Ovary (tissue), 3 donors: ENCODE measurements around the gene ELP4.

Experiments
- EP300 ChIP-seq: sonication (generic); formaldehyde crosslinking; IDR thresholded peaks from one replicate; pipeline ENCODE4 v1.6.1; 2017; ENCODE audit warnings: antibody characterized with exemption
- POLR2A ChIP-seq: fragments of 450-650 bp; IDR thresholded peaks from one replicate; pipeline ENCODE4 v1.6.1; 2017; ENCODE audit warnings: antibody characterized with exemption, mild to moderate bottlenecking, moderate library complexity
- TF ChIP-seq, protein P1 (sequence below), 3 donors: fragments of 450-650 bp in 2 of 3; fragments of 200-600 bp in 1 of 3; IDR thresholded peaks; one replicate each; pipeline versions ENCODE4 v1.5.1 to v1.8.0; 2016 to 2022; ENCODE audit warnings: antibody characterized with exemption in 3 of 3, mild to moderate bottlenecking in 1 of 3
- donor health status: DM: no; HTN: no; CAD: no.

DNA sequence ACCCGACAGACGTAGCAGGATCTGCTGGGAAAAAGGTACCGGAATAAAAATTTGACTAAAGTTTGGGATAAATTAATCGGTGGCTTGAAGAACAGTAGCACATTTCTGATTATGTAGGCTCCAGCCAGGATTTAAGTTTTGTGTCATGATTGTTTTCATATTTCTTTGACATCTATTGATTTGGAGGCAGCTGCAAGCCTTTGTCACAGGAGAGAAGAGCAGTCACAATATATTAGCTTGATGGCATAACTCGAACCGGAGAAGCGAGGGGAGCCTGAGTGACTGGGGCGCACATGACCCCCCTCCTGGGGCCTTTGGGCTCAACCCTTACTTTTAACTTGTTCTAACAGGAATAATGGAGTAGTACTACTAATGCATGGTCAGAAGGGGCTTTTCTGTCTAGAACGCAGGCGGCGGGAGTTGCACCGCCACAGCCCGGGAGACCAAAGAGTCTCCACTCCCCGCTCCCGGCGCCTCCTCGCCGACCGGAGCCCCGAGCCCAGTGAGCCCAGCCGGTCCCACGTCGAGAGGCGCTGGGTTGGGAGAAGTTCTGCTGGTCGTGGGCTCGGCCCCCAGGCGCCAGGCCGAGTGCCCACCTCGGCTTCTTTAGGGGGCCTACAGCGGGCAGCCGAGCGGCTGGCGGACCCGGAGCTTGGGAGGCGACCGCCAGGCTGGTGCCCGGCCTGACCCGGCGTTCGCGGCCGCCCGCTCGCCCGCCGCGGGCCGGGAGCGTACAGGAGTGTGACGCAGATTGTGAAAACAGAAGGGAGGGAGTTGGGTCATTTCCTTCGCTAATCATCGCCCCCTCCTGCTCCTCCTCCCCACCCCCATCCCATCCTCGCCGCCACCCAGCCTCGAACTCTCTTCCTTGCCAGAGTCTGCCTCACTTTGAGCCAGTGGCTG, 317.2 kb downstream of the ELP4 start:
- TF ChIP-seq, protein P1, sequence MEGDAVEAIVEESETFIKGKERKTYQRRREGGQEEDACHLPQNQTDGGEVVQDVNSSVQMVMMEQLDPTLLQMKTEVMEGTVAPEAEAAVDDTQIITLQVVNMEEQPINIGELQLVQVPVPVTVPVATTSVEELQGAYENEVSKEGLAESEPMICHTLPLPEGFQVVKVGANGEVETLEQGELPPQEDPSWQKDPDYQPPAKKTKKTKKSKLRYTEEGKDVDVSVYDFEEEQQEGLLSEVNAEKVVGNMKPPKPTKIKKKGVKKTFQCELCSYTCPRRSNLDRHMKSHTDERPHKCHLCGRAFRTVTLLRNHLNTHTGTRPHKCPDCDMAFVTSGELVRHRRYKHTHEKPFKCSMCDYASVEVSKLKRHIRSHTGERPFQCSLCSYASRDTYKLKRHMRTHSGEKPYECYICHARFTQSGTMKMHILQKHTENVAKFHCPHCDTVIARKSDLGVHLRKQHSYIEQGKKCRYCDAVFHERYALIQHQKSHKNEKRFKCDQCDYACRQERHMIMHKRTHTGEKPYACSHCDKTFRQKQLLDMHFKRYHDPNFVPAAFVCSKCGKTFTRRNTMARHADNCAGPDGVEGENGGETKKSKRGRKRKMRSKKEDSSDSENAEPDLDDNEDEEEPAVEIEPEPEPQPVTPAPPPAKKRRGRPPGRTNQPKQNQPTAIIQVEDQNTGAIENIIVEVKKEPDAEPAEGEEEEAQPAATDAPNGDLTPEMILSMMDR (IDR thresholded peaks at IDR 0.05) = no peak
- TF ChIP-seq POLR2A (no peak), EP300 (no peak)
